SH-SY5Y (cell line): ENCODE data around the gene GNAI3.

Experiments
- GATA2 ChIP-seq: IDR thresholded peaks from 2 replicates; pipeline ENCODE4 v1.6.1; 2011; ENCODE audit warnings: mild to moderate bottlenecking, low read depth, low read length
- GATA3 ChIP-seq: IDR thresholded peaks from 2 replicates; pipeline ENCODE4 v1.6.1; 2011; ENCODE audit warnings: low read depth, mild to moderate bottlenecking, low read length, moderate library complexity

GRCh38 chr1:109522026-109522425, 26.4 kb upstream of the GNAI3 start:
- TF ChIP-seq GATA2, result no peak
- no peak for TF ChIP-seq GATA3
